CD8-positive, alpha-beta memory T cell (primary cell): Measurements from ENCODE around the gene SLC18A2. TPM values are rescaled to one million over a fixed set of nuclear protein-coding genes. Genes with fewer than 3 reads are reported as not detected.
A peak's percentile ranks its signal among the peaks of the same experiment; 100 is the strongest.

Source experiments
- CTCF ChIA-PET: fragments of 350-600 bp; sonication (Branson Sonifier 250); formaldehyde crosslinking; loops from one replicate; lab custom pipeline; 2021; ENCODE audit warnings: antibody characterized with exemption; lab: Charles Lee
- POLR2A ChIA-PET: fragments of 350-600 bp; sonication (Branson Sonifier 250); formaldehyde crosslinking; loops from one replicate; lab custom pipeline; 2021; ENCODE audit warnings: antibody characterized with exemption; lab: Charles Lee
- DNase-seq, 5 donors: peaks; one replicate each; pipeline versions ENCODE4 v3.0.0 to v3.0.0-alpha.2; 2020 to 2022; ENCODE audit warnings: mixed read lengths in 1 of 5
- H3K27ac ChIP-seq: one replicate; pipeline ENCODE4 v1.7.0; 2013; ENCODE audit warnings: low read depth, mild to moderate bottlenecking, low read length, moderate library complexity
- H3K27me3 ChIP-seq: 2 replicates; pipeline ENCODE4 v1.7.0; 2013; ENCODE audit warnings: low read length, mild to moderate bottlenecking; ENCODE audit not compliant: insufficient read depth, poor library complexity, severe bottlenecking
- H3K36me3 ChIP-seq: 2 replicates; pipeline ENCODE4 v1.7.0; 2013; ENCODE audit warnings: mild to moderate bottlenecking, low read length, moderate library complexity; ENCODE audit not compliant: insufficient read depth
- H3K4me1 ChIP-seq: 2 replicates; pipeline ENCODE4 v1.7.0; 2013; ENCODE audit warnings: mild to moderate bottlenecking, low read length, moderate library complexity; ENCODE audit not compliant: insufficient read depth
- H3K4me3 ChIP-seq: 2 replicates; pipeline ENCODE4 v1.7.0; 2013; ENCODE audit warnings: mild to moderate bottlenecking, low read length
- H3K9me3 ChIP-seq: 2 replicates; pipeline ENCODE4 v1.7.0; 2013; ENCODE audit warnings: mild to moderate bottlenecking, low read length
- H3K27ac Mint-ChIP-seq, 8 donors: one replicate each; pipeline ENCODE4 v1.8.0; 2020 to 2021; ENCODE audit warnings: mixed read lengths in 8 of 8, mild to moderate bottlenecking in 6 of 8, inconsistent platforms in 3 of 8, moderate library complexity in 3 of 8
- H3K27me3 Mint-ChIP-seq, 2 donors: one replicate each; pipeline ENCODE4 v1.8.0; 2020 to 2021; ENCODE audit warnings: mixed read lengths in 2 of 2, mild to moderate bottlenecking in 1 of 2, moderate library complexity in 1 of 2
- H3K36me3 Mint-ChIP-seq, 3 donors: one replicate each; pipeline ENCODE4 v1.8.0; 2020 to 2021; ENCODE audit warnings: mixed read lengths in 3 of 3, inconsistent platforms in 1 of 3, mild to moderate bottlenecking in 1 of 3
- H3K4me1 Mint-ChIP-seq, 3 donors: one replicate each; pipeline ENCODE4 v1.8.0; 2020 to 2021; ENCODE audit warnings: mixed read lengths in 3 of 3, inconsistent platforms in 1 of 3, mild to moderate bottlenecking in 1 of 3
- H3K4me3 Mint-ChIP-seq, 7 donors: one replicate each; pipeline ENCODE4 v1.8.0; 2020 to 2021; ENCODE audit warnings: mixed read lengths in 7 of 7, mild to moderate bottlenecking in 6 of 7, moderate library complexity in 4 of 7, inconsistent platforms in 2 of 7
- H3K9me3 Mint-ChIP-seq, 5 donors: one replicate each; pipeline ENCODE4 v1.8.0; 2020 to 2022; ENCODE audit warnings: mixed read lengths in 5 of 5, mild to moderate bottlenecking in 3 of 5, moderate library complexity in 2 of 5, inconsistent platforms in 1 of 5
- polyA plus RNA-seq: library from polyadenylated mRNA; unstranded; fragments of 300-500 nt; fragmentation: Illumina TruSeq; gene quantifications from one replicate; pipeline ENCODE4 v1.2.3, GENCODE V29; 2021
- total RNA-seq, 2 experiments: library from RNA; stranded (reverse); gene quantifications; one replicate each; pipeline ENCODE4 v1.2.3, GENCODE V29; 2021

Gene SLC18A2
- total and polyA plus RNA-seq, 3 experiments from 2014 or later, result 0.07 to 0.08 TPM; not detected in 1

DNA sequence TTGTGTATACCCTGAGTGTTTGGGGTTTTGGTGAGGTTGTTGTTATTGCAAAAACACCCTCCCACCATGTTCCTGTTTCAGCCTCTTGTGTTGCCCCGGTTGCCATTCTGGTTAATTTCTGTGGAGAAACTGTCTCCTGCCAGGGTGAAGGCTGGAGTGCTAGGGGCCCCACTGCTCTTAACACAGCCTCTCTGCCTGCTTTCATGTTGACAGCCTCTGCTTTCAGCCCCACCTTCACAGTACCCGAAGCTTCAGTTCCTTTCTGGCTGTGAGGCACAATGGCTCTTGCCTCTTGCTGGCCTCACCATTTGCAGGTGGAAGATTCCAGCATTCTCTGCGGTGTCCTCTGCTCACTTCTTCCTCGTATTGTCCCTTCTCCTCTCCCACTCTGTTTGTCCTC lies 19.2 kb downstream of the SLC18A2 start:
- Mint-ChIP-seq H3K36me3 (no peaks in the 10 kb centered on the region), H3K27ac (peak overlapping the region in 1 of 8 donors; percentile 50), H3K27me3 (peaks cover 23 to 72% of the 10 kb centered on the region in 2 donors), H3K4me1 (peaks cover 4 to 9% (median 6%) of the 10 kb centered on the region in 3 donors), H3K4me3 (no peak overlapping the region), H3K9me3 (no peaks in the 10 kb centered on the region)
- no peak for DNase-seq
- H3K4me3 ChIP-seq, result no peak overlapping the region
- H3K27ac ChIP-seq, result no peak overlapping the region
- no peaks in the 10 kb centered on the region for H3K9me3 ChIP-seq
- no peaks in the 10 kb centered on the region for H3K4me1 ChIP-seq
- ChIA-PET POLR2A (no interaction called here), CTCF (no interaction called here)
- peaks cover 4% of the 10 kb centered on the region for H3K27me3 ChIP-seq
- H3K36me3 ChIP-seq, result no peaks in the 10 kb centered on the region

DNA sequence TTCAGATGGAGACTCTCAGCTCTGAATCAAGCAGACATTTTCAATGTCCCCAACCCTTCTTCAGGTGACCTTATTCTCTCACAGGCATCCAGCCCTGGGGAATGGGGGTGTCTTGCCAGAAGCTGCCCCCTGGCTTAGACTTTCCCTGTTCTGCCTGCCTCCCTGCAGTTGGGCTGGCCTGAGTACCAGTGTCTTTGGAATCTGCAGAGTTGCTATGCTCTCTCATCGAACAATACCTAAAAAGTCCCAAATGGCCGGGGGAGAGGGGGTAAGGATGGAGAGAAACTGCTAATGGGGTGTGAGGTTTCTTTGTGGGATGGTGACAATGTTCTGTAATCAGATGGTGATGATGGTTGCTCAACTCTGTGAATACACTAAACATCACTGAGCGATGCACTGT lies 20.6 kb downstream of the SLC18A2 start:
- H3K27ac ChIP-seq, result no peak overlapping the region
- Mint-ChIP-seq H3K9me3 (no peaks in the 10 kb centered on the region), H3K36me3 (no peaks in the 10 kb centered on the region), H3K4me3 (no peak overlapping the region), H3K27me3 (peaks cover 26 to 75% of the 10 kb centered on the region in 2 donors), H3K4me1 (peaks cover 4 to 9% (median 6%) of the 10 kb centered on the region in 3 donors), H3K27ac (no peak overlapping the region)
- H3K9me3 ChIP-seq, result no peaks in the 10 kb centered on the region
- no peaks in the 10 kb centered on the region for H3K4me1 ChIP-seq
- H3K27me3 ChIP-seq, result peaks cover 4% of the 10 kb centered on the region
- CTCF ChIA-PET, result no interaction called here
- H3K4me3 ChIP-seq, result no peak overlapping the region
- H3K36me3 ChIP-seq, result no peaks in the 10 kb centered on the region
- DNase-seq, result no peak
- POLR2A ChIA-PET, result no interaction called here

DNA sequence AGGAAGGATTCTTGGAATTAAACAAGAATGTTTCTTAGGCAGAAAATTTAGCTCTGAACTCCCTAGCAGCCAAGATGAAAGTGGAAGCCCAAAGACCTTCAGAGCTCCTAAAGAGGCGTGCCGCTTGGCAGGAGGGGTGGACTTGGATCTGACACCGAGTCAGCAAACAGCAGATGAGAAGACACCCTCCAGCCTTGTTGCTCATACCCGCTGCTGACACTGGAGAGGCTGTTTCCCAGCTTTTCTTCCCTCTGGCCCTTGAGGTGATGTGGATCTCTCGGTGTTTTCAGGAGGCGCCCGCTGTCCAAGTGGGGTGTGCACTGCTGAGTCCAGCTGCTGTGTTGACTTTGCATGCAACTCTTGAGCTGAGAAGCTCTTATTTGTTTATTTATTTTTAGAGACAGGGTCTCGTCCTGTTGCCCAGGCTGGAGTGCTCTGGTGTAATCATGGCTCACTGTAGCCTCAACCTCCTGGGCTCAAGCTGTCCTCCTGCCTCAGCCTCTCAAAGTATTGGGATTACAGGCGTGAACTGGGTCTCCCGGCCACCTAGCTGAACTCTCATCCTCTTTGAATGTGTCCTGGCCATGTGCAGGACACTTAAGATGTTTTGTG lies 21.5 kb downstream of the SLC18A2 start:
- Mint-ChIP-seq H3K9me3 (no peaks in the 10 kb centered on the region), H3K27me3 (peaks cover 26 to 70% of the 10 kb centered on the region in 2 donors), H3K36me3 (no peaks in the 10 kb centered on the region), H3K4me1 (peaks cover 4 to 9% (median 6%) of the 10 kb centered on the region in 3 donors), H3K27ac (peak overlapping the region in 1 of 8 donors; percentile 58), H3K4me3 (no peak overlapping the region)
- POLR2A ChIA-PET, result no interaction called here
- Histone ChIP-seq H3K27me3 (peaks cover 4% of the 10 kb centered on the region), H3K4me1 (no peaks in the 10 kb centered on the region), H3K27ac (no peak overlapping the region), H3K9me3 (no peaks in the 10 kb centered on the region), H3K4me3 (no peak overlapping the region), H3K36me3 (no peaks in the 10 kb centered on the region)
- CTCF ChIA-PET, result interaction anchor here (1.2 to 1.4 kb wide), 2 partner anchors 9 to 39 kb away, joined by 3 to 4 read pairs; no protein-coding TSS in a partner anchor
- no peak for DNase-seq

DNA sequence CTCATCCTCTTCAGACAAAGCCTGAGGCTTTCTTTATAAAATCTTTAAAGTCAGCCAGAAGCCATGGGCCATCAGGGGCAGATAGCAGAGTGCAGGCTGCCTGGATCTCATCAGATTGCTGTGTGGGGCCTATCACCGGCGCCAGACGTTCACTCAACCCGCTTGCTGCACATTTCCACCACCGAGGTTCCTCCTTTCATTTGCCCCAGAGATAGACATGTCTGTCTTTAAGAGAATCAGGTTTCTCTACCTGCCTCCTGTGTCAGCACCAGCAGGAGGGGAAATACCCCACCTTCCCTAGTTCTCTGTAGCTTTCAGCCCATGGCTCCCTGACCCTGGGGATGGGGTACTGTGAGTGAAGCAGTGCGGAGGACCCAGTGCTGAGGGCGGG lies 22.0 kb downstream of the SLC18A2 start:
- Histone ChIP-seq H3K27ac (no peak overlapping the region), H3K27me3 (peaks cover 4% of the 10 kb centered on the region), H3K4me3 (no peak overlapping the region), H3K36me3 (no peaks in the 10 kb centered on the region), H3K4me1 (no peaks in the 10 kb centered on the region), H3K9me3 (no peaks in the 10 kb centered on the region)
- Mint-ChIP-seq H3K9me3 (no peaks in the 10 kb centered on the region), H3K27me3 (peaks cover 26 to 66% of the 10 kb centered on the region in 2 donors), H3K36me3 (no peaks in the 10 kb centered on the region), H3K4me3 (no peak overlapping the region), H3K27ac (no peak overlapping the region), H3K4me1 (peaks cover 4 to 9% (median 6%) of the 10 kb centered on the region in 3 donors)
- ChIA-PET POLR2A (no interaction called here), CTCF (interaction anchor here (1.2 to 1.4 kb wide), 2 partner anchors 9 to 40 kb away, joined by 3 to 4 read pairs; no protein-coding TSS in a partner anchor)
- DNase-seq, result no peak

DNA sequence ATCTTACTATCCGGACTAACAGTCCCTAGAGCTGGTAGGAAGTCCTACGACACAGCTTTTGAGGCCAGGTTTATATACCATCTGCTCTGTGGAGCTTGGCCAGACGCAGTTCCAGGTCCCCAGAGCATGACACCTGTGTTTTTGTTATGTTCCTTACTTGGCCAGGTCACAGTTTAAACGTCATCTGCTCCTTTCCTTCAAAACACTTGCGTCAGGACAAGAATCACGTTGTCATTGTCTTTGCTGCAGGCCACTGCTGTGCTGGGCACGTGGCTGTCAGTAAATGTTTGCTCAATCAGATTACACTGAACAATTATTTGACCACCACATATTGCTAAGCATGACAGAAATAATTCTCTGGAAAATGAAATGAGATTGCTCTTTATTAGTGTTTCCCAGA lies 23.9 kb downstream of the SLC18A2 start:
- no peak overlapping the region for H3K27ac ChIP-seq
- H3K4me1 ChIP-seq, result no peaks in the 10 kb centered on the region
- Mint-ChIP-seq H3K9me3 (no peaks in the 10 kb centered on the region), H3K27me3 (peaks cover 19 to 47% of the 10 kb centered on the region in 2 donors), H3K4me3 (no peak overlapping the region), H3K4me1 (peaks cover 0 to 7% (median 4%) of the 10 kb centered on the region in 3 donors), H3K36me3 (no peaks in the 10 kb centered on the region), H3K27ac (peak overlapping the region in 1 of 8 donors; percentile 7)
- POLR2A ChIA-PET, result no interaction called here
- no peaks in the 10 kb centered on the region for H3K36me3 ChIP-seq
- DNase-seq, result no peak
- no peaks in the 10 kb centered on the region for H3K9me3 ChIP-seq
- peaks cover 4% of the 10 kb centered on the region for H3K27me3 ChIP-seq
- H3K4me3 ChIP-seq, result no peak overlapping the region
- CTCF ChIA-PET, result no interaction called here

- ChIA-PET POLR2A (no interaction called here), CTCF (interaction anchor here (0.9 to 1.4 kb wide), 2 partner anchors 21 to 42 kb away, joined by 3 read pairs; no protein-coding TSS in a partner anchor)
- Mint-ChIP-seq H3K27ac (peak overlapping the region in 1 of 8 donors; percentile 48), H3K27me3 (peaks cover 15 to 31% of the 10 kb centered on the region in 2 donors), H3K36me3 (no peaks in the 10 kb centered on the region), H3K9me3 (no peaks in the 10 kb centered on the region), H3K4me1 (no peaks in the 10 kb centered on the region), H3K4me3 (no peak overlapping the region)
- DNase-seq, result no peak
- Histone ChIP-seq H3K9me3 (no peaks in the 10 kb centered on the region), H3K4me3 (no peak overlapping the region), H3K36me3 (no peaks in the 10 kb centered on the region), H3K4me1 (no peaks in the 10 kb centered on the region), H3K27ac (no peak overlapping the region), H3K27me3 (peaks cover 2% of the 10 kb centered on the region)
Measured at GRCh38 chr10:117266400-117266799, 25.5 kb downstream of the SLC18A2 start.

- DNase-seq, result no peak
- H3K4me3 ChIP-seq, result no peak overlapping the region
- Mint-ChIP-seq H3K4me1 (no peaks in the 10 kb centered on the region), H3K4me3 (no peak overlapping the region), H3K27me3 (peaks cover 14 to 27% of the 10 kb centered on the region in 2 donors), H3K27ac (no peak overlapping the region), H3K9me3 (no peaks in the 10 kb centered on the region), H3K36me3 (no peaks in the 10 kb centered on the region)
- no peak overlapping the region for H3K27ac ChIP-seq
- CTCF ChIA-PET, result interaction anchor here (1.4 kb wide), 1 partner anchor 43 kb away, joined by 3 read pairs; no protein-coding TSS in a partner anchor
- POLR2A ChIA-PET, result no interaction called here
- H3K27me3 ChIP-seq, result no peaks in the 10 kb centered on the region
- no peaks in the 10 kb centered on the region for H3K4me1 ChIP-seq
- no peaks in the 10 kb centered on the region for H3K36me3 ChIP-seq
- no peaks in the 10 kb centered on the region for H3K9me3 ChIP-seq
Measured at GRCh38 chr10:117266812-117267211, 25.9 kb downstream of the SLC18A2 start.

- no peak overlapping the region for H3K4me3 Mint-ChIP-seq
- ChIA-PET CTCF (no interaction called here), POLR2A (no interaction called here)
- no peaks in the 10 kb centered on the region for H3K36me3 ChIP-seq
- H3K27me3 Mint-ChIP-seq, result peaks cover 8 to 17% of the 10 kb centered on the region in 2 donors
- H3K27ac Mint-ChIP-seq, result no peak overlapping the region
- no peak for DNase-seq
- H3K36me3 Mint-ChIP-seq, result no peaks in the 10 kb centered on the region
- no peak overlapping the region for H3K27ac ChIP-seq
- H3K4me1 Mint-ChIP-seq, result no peaks in the 10 kb centered on the region
- no peaks in the 10 kb centered on the region for H3K27me3 ChIP-seq
- H3K9me3 ChIP-seq, result no peaks in the 10 kb centered on the region
- H3K4me3 ChIP-seq, result no peak overlapping the region
- H3K9me3 Mint-ChIP-seq, result no peaks in the 10 kb centered on the region
- H3K4me1 ChIP-seq, result no peaks in the 10 kb centered on the region
Measured at GRCh38 chr10:117268258-117268657, 27.3 kb downstream of the SLC18A2 start.
